Stimulated activated CD4-positive, alpha-beta T cell treated with anti-CD3 and anti-CD28 coated beads, Interleukin-1b, Interleukin-23, amount 100 ng/mL, for 24 hours (primary cell): ENCODE measurements around the gene OLFML1.

Experiments
- DNase-seq, 4 experiments: peaks; one replicate each; pipeline ENCODE4 v3.0.0-alpha.2; 2020; ENCODE audit warnings: low read depth in 4 of 4, low spot score in 1 of 4

OLFML1 gene

GRCh38 chr11:7473717-7474116, 11.6 kb upstream of the OLFML1 start:
- DNase-seq, result no peak

DNA sequence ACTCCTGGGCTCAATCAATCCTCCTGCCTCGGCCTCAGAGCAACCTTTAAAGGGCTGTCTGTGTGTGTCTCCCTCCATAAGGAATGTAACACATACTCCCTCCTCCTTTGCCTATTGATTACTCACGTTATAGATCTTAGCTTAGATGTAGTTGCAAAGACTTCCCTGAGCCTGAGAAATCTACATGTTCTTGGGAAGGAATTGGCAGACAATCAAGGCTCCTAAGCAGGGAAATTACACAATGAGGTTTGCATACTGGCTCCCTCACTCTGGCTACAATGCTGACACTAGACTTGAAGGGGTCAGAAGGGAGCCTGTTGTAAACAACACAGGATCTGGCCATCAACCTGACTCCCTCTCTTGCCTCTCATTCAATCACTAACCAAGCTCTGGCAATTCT, 5.2 kb upstream of the OLFML1 start:
- DNase-seq, result no peak

DNA sequence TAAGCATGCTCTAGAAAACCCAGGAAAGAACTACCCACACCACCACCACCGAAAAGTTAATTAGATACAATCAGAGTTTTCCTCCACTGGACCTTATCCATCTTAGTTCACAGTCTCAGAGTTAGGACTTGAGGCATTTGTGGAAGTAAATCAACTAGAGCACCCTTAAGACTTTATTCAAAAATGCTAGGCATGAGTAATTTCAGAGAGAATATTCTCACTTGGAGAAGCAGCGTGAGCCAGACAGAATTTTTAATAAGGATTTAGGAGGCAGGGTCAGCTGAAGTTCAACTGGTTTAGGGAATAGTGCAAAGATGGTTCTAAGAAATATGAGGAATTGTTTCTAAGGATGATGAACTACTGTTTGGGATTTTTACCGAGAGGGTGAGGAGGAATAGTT, 1.2 kb upstream of the OLFML1 start:
- no peak for DNase-seq

DNA sequence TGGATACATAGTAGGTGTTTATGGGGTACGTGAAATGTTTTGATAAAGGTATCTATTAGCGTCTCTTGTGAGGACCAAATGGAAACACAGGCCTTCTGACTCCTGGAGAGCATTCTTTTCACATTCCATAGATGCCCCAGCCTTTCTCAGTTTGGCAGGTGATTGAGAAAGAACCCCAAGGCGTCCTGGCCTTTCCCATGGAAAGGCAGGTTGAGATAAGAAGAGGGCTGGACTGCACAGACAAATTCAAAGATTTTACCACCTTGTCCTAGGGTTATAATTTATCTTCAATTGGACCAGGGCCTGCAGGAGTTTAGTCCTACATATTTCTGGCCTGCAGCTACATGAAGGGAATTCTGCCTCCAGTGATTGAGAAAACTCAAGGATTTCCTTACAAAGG, 661 bp upstream of the OLFML1 start:
- DNase-seq, result no peak

DNA sequence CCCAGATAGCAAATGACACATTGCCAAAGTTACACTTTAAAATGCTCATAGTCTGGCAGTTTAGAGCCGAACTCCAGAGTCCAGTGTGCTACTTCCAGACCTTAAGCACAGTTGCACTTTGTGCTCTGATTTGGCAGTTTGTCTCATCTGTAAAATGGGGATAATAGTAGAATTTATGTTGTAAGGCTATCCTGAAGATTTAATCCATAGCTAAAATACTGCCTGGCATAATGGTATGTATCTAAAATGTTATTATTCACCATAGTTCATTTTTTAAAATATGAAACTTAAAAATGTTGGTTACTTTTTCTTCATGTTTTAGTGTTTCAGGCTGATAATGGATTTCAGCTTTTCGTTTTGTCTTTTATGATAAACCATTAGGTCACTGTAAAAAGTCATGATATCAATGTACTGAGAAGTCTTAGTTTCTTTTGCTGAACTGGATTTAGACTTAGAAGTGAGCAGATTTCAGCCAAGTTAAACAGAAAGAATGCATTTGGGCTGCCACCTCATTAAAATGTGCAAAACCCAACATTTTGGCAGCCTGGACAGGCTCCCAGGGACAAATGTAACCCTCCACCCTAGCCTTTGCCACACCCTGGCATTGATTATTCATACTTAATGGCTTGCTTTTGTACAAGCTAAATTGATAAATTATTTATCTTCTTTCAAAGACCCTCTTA, 933 bp downstream of the OLFML1 start:
- no peak for DNase-seq

DNA sequence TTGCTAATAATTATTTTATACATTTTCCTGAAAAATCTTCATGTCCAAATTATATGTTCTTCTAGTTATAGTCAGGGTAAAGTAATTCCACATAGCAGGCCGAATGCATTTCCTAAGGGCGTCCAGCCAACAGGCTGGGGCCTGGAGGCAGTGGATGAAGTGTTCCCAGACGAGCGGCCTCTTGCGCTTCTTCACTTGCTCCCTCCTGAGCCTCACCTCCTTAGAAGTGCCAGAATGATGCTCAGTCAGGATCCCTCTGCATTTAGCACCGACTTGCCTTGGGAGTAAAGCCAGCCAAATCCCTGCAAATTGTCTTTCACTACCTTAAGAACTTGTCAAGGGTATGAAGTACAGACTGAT, 1.5 kb downstream of the OLFML1 start:
- DNase-seq, result no peak

GRCh38 chr11:7487360-7487759, 2.1 kb downstream of the OLFML1 start:
- DNase-seq, result no peak

DNA sequence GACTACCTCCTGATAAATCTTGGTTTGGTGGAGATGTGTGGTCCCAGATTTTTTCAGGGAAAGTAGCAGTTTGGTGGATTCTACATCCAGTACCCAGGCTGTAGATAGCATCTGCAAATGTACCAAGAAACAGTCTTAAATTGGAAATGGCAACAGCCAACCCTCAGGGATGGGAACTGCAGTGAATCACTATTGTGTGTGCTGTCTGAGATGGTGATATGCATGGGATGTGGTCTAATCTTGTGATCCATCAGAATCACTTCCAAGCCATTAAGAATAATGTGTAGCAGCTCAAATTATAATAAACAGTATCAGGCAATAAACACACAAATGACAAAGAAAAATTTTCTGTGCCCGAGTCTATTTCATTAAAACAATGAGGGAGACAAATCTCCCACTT, 3.4 kb downstream of the OLFML1 start:
- no peak for DNase-seq

GRCh38 chr11:7489376-7489775, 4.1 kb downstream of the OLFML1 start:
- no peak for DNase-seq

GRCh38 chr11:7490054-7490453, 4.7 kb downstream of the OLFML1 start:
- no peak for DNase-seq

GRCh38 chr11:7490535-7490934, 5.2 kb downstream of the OLFML1 start:
- no peak for DNase-seq

DNA sequence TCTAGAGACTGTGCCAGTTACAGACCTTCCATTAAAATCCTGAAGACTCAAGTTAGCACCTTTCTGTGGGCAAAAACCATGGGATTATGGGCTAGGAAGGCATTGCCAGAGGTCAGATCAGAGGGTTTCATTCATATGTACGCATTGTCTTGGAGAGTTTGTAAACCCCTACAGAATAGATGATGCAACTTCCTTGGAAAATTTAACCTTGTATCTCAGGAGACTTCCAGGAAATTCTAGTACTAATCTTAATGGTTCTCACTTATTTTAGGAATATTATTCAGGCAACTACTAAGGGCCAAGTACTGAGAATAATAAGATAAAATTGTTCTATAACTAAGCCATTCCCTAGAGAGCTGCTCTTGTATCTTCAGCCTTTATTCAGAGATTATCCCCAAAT, 6.9 kb downstream of the OLFML1 start:
- no peak for DNase-seq

GRCh38 chr11:7493670-7494069, 8.4 kb downstream of the OLFML1 start:
- DNase-seq, result no peak

DNA sequence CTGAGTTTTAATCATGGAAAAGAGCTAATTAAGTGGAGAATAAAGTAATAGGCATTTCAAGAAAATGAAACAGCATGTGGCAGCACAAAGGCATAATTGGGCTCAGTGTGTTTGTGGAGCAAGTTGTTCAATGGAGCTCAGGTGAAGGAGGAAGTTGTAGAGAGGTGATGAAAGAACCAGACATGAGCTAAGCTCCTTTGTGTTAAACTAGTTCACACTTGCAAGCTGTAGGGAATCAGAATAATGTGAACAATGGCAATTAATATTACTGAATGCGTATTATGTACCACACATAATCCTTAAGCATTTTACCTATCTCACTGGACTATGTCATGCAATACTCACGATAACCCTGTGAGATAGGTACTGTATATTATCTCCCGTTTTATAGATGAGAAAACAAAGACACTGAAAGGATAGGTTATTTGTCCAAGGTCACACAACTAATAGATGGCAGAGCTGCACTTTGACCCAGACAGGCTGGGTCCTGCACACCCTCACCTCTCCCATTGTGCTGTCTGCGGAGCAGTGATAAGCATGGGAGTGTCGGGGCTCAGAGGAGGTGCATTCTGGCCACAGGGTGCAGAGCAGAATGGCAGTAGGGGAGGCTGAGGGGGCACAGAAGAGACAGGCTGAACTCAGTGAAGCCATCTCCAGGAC, 8.9 kb downstream of the OLFML1 start:
- no peak for DNase-seq

- DNase-seq, result no peak
These were observed 10.7 kb downstream of the OLFML1 start for GRCh38 chr11:7495882-7496551.

DNA sequence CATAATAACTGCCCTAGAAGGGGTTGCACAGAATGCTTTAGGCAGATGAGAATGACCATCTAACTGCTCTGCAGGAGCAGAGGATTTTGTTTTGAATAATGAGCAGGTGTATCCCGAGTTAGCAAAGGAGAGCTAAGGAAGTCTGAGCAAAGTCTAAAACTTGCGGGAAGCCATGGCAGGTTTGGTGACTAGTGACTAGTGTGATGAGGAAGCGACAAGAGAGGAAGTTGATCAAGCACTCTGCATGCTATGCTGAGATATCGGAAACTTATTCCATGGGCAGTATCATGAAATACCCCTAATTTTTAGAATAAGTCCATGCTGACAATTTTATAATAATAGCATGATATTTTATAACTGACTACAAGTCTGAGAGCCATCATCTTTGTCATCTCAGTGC, 12.9 kb downstream of the OLFML1 start:
- DNase-seq, result no peak

GRCh38 chr11:7499081-7499480, 13.8 kb downstream of the OLFML1 start:
- DNase-seq, result no peak

GRCh38 chr11:7500251-7500650, 14.9 kb downstream of the OLFML1 start:
- DNase-seq, result no peak

GRCh38 chr11:7501251-7501650, 15.9 kb downstream of the OLFML1 start:
- DNase-seq, result no peak

DNA sequence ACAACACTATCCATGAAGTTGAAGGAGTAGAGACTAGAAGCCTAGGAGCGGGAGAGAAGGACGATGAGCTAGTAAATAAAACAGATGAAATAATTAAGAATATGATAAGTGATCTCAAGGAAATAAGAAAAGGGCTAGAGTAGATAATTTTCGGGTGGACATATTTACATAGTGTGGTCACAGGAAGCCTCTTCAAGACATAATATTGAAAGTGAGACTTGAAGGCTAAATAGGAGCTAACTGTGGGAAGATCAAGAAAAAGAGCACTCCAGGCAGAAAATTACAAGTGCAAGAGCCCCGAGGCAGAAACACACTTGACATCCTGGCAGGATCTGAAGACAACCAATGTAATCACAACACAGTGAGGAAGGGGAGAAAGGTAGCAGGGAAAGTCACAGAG, 16.6 kb downstream of the OLFML1 start:
- DNase-seq, result no peak

GRCh38 chr11:7506243-7506642, 20.9 kb downstream of the OLFML1 start:
- no peak for DNase-seq

GRCh38 chr11:7508087-7508486, 22.8 kb downstream of the OLFML1 start:
- no peak for DNase-seq

GRCh38 chr11:7509966-7510365, 24.7 kb downstream of the OLFML1 start:
- DNase-seq, result no peak
